Smooth muscle cell (in vitro differentiated cells): ENCODE data around the gene TXNDC8. TPM values are rescaled to one million over a fixed set of nuclear protein-coding genes. Genes with fewer than 3 reads are reported as not detected.

Experiments
- DNase-seq: peaks from one replicate; lab custom pipeline; 2025; ENCODE audit not compliant: unreplicated experiment; lab: John Stamatoyannopoulos, UW
- H2AFZ ChIP-seq: fragments of 200-600 bp; sonication (generic); 2 replicates; pipeline ENCODE4 v1.6.0; 2016; ENCODE audit warnings: antibody characterized with exemption, low read depth, mild to moderate bottlenecking
- H3F3A ChIP-seq: fragments of 200-600 bp; sonication (generic); 2 replicates; pipeline ENCODE4 v1.6.0; 2017; ENCODE audit warnings: antibody characterized with exemption, low read depth
- H3K27ac ChIP-seq: fragments of 200-600 bp; sonication (generic); 2 replicates; pipeline ENCODE4 v1.5.1; 2016; ENCODE audit warnings: low read depth, mild to moderate bottlenecking
- H3K27me3 ChIP-seq: fragments of 200-600 bp; sonication (generic); 2 replicates; pipeline ENCODE4 v1.6.1; 2016; ENCODE audit warnings: low read depth, mild to moderate bottlenecking
- H3K36me3 ChIP-seq: fragments of 200-600 bp; sonication (generic); 2 replicates; pipeline ENCODE4 v1.5.1; 2016; ENCODE audit warnings: low read depth
- H3K4me1 ChIP-seq: fragments of 200-600 bp; sonication (generic); 2 replicates; pipeline ENCODE4 v1.5.1; 2016; ENCODE audit warnings: low read depth
- H3K4me2 ChIP-seq: fragments of 200-600 bp; sonication (generic); 2 replicates; pipeline ENCODE4 v1.6.0; 2016; ENCODE audit warnings: mild to moderate bottlenecking
- H3K4me3 ChIP-seq: fragments of 200-600 bp; sonication (generic); 2 replicates; pipeline ENCODE4 v1.5.1; 2016; ENCODE audit warnings: mild to moderate bottlenecking
- H3K79me2 ChIP-seq: fragments of 200-600 bp; sonication (generic); 2 replicates; pipeline ENCODE4 v1.6.0; 2016; ENCODE audit warnings: low read depth, mild to moderate bottlenecking
- H3K9ac ChIP-seq: fragments of 200-600 bp; sonication (generic); 2 replicates; pipeline ENCODE4 v1.6.0; 2016; ENCODE audit warnings: low read depth
- H3K9me3 ChIP-seq: fragments of 200-600 bp; sonication (generic); replicated peaks from 2 replicates; pipeline ENCODE4 v1.5.1; 2016; ENCODE audit warnings: low read depth
- H4K20me1 ChIP-seq: fragments of 200-600 bp; sonication (generic); 2 replicates; pipeline ENCODE4 v1.6.0; 2016; ENCODE audit warnings: low read depth
- CTCF ChIP-seq: fragments of 200-600 bp; sonication (generic); IDR thresholded peaks from 2 replicates; pipeline ENCODE4 v1.5.1; 2017; ENCODE audit warnings: borderline replicate concordance, mild to moderate bottlenecking, antibody characterized with exemption; ENCODE audit not compliant: insufficient read depth, poor library complexity, severe bottlenecking
- WGBS: methylation state at CpG from one replicate; pipeline ENCODE4 v1.1.7; 2016; ENCODE audit warnings: low lambda C conversion rate; 5-methylcytosine and 5-hydroxymethylcytosine counted together
- polyA plus RNA-seq: library from polyadenylated mRNA; unstranded; fragments of >200 nt; fragmentation: Nextera tagmentation; extraction: Ambion mirVana; gene quantifications from 2 replicates; pipeline ENCODE4 v1.2.1, GENCODE V29; 2016
- total RNA-seq: library from RNA; depleted of rRNA; stranded (reverse); fragments of >200 nt; gene quantifications from 2 replicates; pipeline ENCODE4 v1.2.3, GENCODE V29; 2014

Gene TXNDC8
- total RNA-seq (not detected in 2 replicates), polyA plus RNA-seq (not detected in 2 replicates)

- Histone ChIP-seq H4K20me1 (no peaks in the 10 kb centered on the region), H3F3A (no peaks in the 10 kb centered on the region), H3K9ac (no peak within 1 kb of the TSS), H3K27ac (no peak within 1 kb of the TSS), H2AFZ (no peak within 1 kb of the TSS), H3K4me1 (no peaks in the 10 kb centered on the region), H3K79me2 (no peaks in the 10 kb centered on the region), H3K27me3 (no peaks in the 10 kb centered on the region), H3K36me3 (no peaks in the 10 kb centered on the region), H3K4me2 (no peak within 1 kb of the TSS), H3K9me3 (no peaks in the 10 kb centered on the region), H3K4me3 (no peak within 1 kb of the TSS)
- no peak for TF ChIP-seq CTCF
- WGBS, result 89% methylated on average over 1 of the region's 1 CpG
- DNase-seq, result no peak
These were observed at the start of gene TXNDC8 for GRCh38 chr9:110337727-110338126. Gene TXNDC8, minus strand, starts transcription at chr9:110337863.

GRCh38 chr9:110383491-110383890 lies 45.8 kb upstream of the TXNDC8 start:
- Histone ChIP-seq H3K4me2 (no peak overlapping the region), H3K4me3 (no peak overlapping the region), H3K27ac (no peak overlapping the region), H3K9me3 (no peaks in the 10 kb centered on the region), H3F3A (no peaks in the 10 kb centered on the region), H3K36me3 (peaks cover 3% of the 10 kb centered on the region), H3K27me3 (no peaks in the 10 kb centered on the region), H3K79me2 (no peaks in the 10 kb centered on the region), H2AFZ (no peak overlapping the region), H3K9ac (no peak overlapping the region), H4K20me1 (no peaks in the 10 kb centered on the region), H3K4me1 (no peaks in the 10 kb centered on the region)
- TF ChIP-seq CTCF, result no peak
- no peak for DNase-seq
- WGBS, result 95% methylated on average over 6 of the region's 6 CpGs

DNA sequence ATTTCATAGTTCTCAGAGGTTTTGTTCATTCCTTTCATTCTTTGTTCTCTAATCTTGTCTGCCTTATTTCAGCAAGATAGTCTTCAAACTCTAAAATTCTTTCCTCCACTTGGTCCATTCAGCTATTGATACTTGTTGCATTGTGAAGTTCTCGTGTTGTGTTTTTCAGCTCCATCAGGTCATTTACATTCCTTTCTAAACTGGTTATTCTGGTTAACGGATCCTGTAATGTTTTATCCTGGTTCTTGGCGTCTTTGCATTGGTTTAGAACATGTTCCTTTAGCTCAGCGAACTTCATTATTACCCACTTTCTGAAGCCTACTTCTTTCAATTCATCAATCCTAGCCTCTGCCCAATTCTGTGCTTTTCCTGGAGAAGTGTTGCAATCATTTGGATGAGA lies 45.1 kb upstream of the TXNDC8 start:
- DNase-seq, result no peak
- H3K4me1 ChIP-seq, result no peaks in the 10 kb centered on the region
- H3F3A ChIP-seq, result no peaks in the 10 kb centered on the region

More for the DNA sequence above, 45.1 kb upstream of the TXNDC8 start:
- H2AFZ ChIP-seq, result no peak overlapping the region
- H3K4me3 ChIP-seq, result no peak overlapping the region
- no peaks in the 10 kb centered on the region for H4K20me1 ChIP-seq
- H3K79me2 ChIP-seq, result no peaks in the 10 kb centered on the region
- no peak overlapping the region for H3K4me2 ChIP-seq
- no peaks in the 10 kb centered on the region for H3K9me3 ChIP-seq
- TF ChIP-seq CTCF, result no peak
- 82% methylated on average over 4 of the region's 4 CpGs for WGBS
- H3K27me3 ChIP-seq, result no peaks in the 10 kb centered on the region
- no peak overlapping the region for H3K9ac ChIP-seq
- peaks cover 3% of the 10 kb centered on the region for H3K36me3 ChIP-seq
- no peak overlapping the region for H3K27ac ChIP-seq
